HepG2 (cell line): ENCODE results near the gene IL11RA. TPM values are rescaled to one million over a fixed set of nuclear protein-coding genes. Genes with fewer than 3 reads are reported as not detected.
A peak's percentile ranks its signal among the peaks of the same experiment; 100 is the strongest.

Experiments
- ARID5B ChIP-seq: IDR thresholded peaks from 2 replicates; pipeline ENCODE4 v1.4.0; 2020; ENCODE audit warnings: mild to moderate bottlenecking, missing genetic modification reagents
- ASH2L ChIP-seq: fragments of 300-600, 200-600 bp; sonication (generic); IDR thresholded peaks from 2 replicates; pipeline ENCODE4 v1.7.0; 2017; ENCODE audit warnings: low read depth, mild to moderate bottlenecking, moderate library complexity, mixed read lengths, low read length; ENCODE audit not compliant: insufficient read length
- GATAD1 ChIP-seq: IDR thresholded peaks from 2 replicates; pipeline ENCODE4 v1.6.1; 2016; ENCODE audit warnings: missing genetic modification reagents, missing compliant biosample characterization
- HDAC2 ChIP-seq: sonication (generic); formaldehyde crosslinking; IDR thresholded peaks from 2 replicates; pipeline ENCODE4 v1.4.0; 2020; ENCODE audit warnings: missing genetic modification reagents
- HNF4A ChIP-seq: sonication (generic); formaldehyde crosslinking; IDR thresholded peaks from 2 replicates; pipeline ENCODE4 v1.4.0; 2020; ENCODE audit warnings: missing genetic modification reagents
- KDM1A ChIP-seq: IDR thresholded peaks from 2 replicates; pipeline ENCODE4 v1.6.1; 2016; ENCODE audit warnings: missing compliant biosample characterization
- PHF21A ChIP-seq: sonication (generic); formaldehyde crosslinking; IDR thresholded peaks from 2 replicates; pipeline ENCODE4 v1.5.0; 2020; ENCODE audit warnings: mild to moderate bottlenecking, missing genetic modification reagents
- SKIL ChIP-seq: sonication (generic); formaldehyde crosslinking; IDR thresholded peaks from 2 replicates; pipeline ENCODE4 v1.8.0; 2022; ENCODE audit warnings: missing genetic modification reagents, mild to moderate bottlenecking, moderate library complexity, borderline replicate concordance
- TEAD2 ChIP-seq: sonication (generic); formaldehyde crosslinking; IDR thresholded peaks from 2 replicates; pipeline ENCODE4 v1.9.0; 2021; ENCODE audit warnings: missing genetic modification reagents
- THAP11 ChIP-seq: IDR thresholded peaks from 2 replicates; pipeline ENCODE4 v1.6.1; 2016; ENCODE audit warnings: missing biosample characterization, missing genetic modification reagents
- YEATS2 ChIP-seq: sonication (generic); formaldehyde crosslinking; IDR thresholded peaks from 2 replicates; pipeline ENCODE4 v1.4.0; 2020; ENCODE audit warnings: missing genetic modification reagents, borderline replicate concordance
- ZNF362 ChIP-seq: sonication (generic); formaldehyde crosslinking; IDR thresholded peaks from 2 replicates; pipeline ENCODE4 v1.4.0; 2020; ENCODE audit warnings: missing genetic modification reagents, mild to moderate bottlenecking, borderline replicate concordance
- ZSCAN22 ChIP-seq: sonication (generic); formaldehyde crosslinking; IDR thresholded peaks from 2 replicates; pipeline ENCODE4 v1.4.0; 2020; ENCODE audit warnings: mild to moderate bottlenecking, missing genetic modification reagents
- polyA plus RNA-seq, 8 experiments: library from polyadenylated mRNA; depleted of rRNA in 3 of 8; stranded (reverse) in 7 of 8; unstranded in 1 of 8; fragments of >200 nt; fragmentation: Illumina TruSeq in 4 of 8; extraction: Trizol in 4 of 8; gene quantifications; 2 replicates each; pipeline versions ENCODE4 v1.2.1 to v1.2.3, GENCODE V29; 2011 to 2016; ENCODE audit warnings: low read depth in 4 of 8, missing spikeins in 1 of 8, mixed read lengths in 1 of 8; ENCODE audit not compliant: insufficient read depth in 1 of 8
- total RNA-seq, 5 experiments: library from RNA; depleted of rRNA; stranded (reverse); fragments of >200 nt; fragmentation: Illumina TruSeq; extraction: Trizol; gene quantifications; 2 replicates each; pipeline ENCODE4 v1.2.3, GENCODE V29; 2016; ENCODE audit warnings: low read depth in 1 of 5
- TF ChIP-seq, protein P1 (sequence below): sonication (generic); formaldehyde crosslinking; IDR thresholded peaks from 2 replicates; pipeline ENCODE4 v1.5.0; 2020; ENCODE audit warnings: mild to moderate bottlenecking, missing genetic modification reagents

The IL11RA gene
- total and polyA plus RNA-seq, 2 of the 13 experiments (the other 11 are each of a cell fraction or from before 2014, with no cell fraction given) = 2.0 to 4.2 TPM

GRCh38 chr9:34644766-34645314 is 7.1 kb upstream of the IL11RA start (continued):
- peak; percentile 77; the same call in 1 of the 2 replicates for TF ChIP-seq HDAC2 (CRISPR knock-in tag)
- TF ChIP-seq ASH2L = peak; percentile 76
- peak; percentile 78 for TF ChIP-seq ARID5B (CRISPR knock-in tag)
- peak; percentile 62; the same call in 1 of the 2 replicates for TF ChIP-seq KDM1A (CRISPR knock-in tag)
- 0 out of 2 replicates have a peak, but pooled peaks have one; percentile 29 for TF ChIP-seq YEATS2 (CRISPR knock-in tag)
- TF ChIP-seq ZNF362 = peak; percentile 61
- peak; percentile 64 for TF ChIP-seq THAP11 (CRISPR knock-in tag)
- 0 out of 2 replicates have a peak, but pooled peaks have one; percentile 17 for TF ChIP-seq TEAD2 (CRISPR knock-in tag)
- 0 out of 2 replicates have a peak, but pooled peaks have one; percentile 53 for TF ChIP-seq PHF21A (CRISPR knock-in tag)
- TF ChIP-seq, protein P1, sequence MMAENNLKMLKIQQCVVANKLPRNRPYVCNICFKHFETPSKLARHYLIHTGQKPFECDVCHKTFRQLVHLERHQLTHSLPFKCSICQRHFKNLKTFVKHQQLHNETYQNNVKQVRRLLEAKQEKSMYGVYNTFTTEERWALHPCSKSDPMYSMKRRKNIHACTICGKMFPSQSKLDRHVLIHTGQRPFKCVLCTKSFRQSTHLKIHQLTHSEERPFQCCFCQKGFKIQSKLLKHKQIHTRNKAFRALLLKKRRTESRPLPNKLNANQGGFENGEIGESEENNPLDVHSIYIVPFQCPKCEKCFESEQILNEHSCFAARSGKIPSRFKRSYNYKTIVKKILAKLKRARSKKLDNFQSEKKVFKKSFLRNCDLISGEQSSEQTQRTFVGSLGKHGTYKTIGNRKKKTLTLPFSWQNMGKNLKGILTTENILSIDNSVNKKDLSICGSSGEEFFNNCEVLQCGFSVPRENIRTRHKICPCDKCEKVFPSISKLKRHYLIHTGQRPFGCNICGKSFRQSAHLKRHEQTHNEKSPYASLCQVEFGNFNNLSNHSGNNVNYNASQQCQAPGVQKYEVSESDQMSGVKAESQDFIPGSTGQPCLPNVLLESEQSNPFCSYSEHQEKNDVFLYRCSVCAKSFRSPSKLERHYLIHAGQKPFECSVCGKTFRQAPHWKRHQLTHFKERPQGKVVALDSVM (CRISPR knock-in tag) = peak; percentile 92
- 0 out of 2 replicates have a peak, but pooled peaks have one; percentile 77 for TF ChIP-seq ZSCAN22 (CRISPR knock-in tag)
- TF ChIP-seq HNF4A = peak; percentile 99
- peak; percentile 26; the same call in 1 of the 2 replicates for TF ChIP-seq GATAD1 (CRISPR knock-in tag)
- TF ChIP-seq SKIL (CRISPR knock-in tag) = peak; percentile 53; the same call in 1 of the 2 replicates
